ENCODE results near the gene LPP.

- TF ChIP-seq POLR2AphosphoS5 (IDR thresholded peaks at IDR 0.05; ENCODE audit: low read depth, low read length) (no peak), POLR2A (IDR thresholded peaks at IDR 0.05; ENCODE audit: low read depth, low read length) (no peak)
Observed at GRCh38 chr3:188602111-188602510, 448.2 kb downstream of the LPP start.

All from GM12891 (cell line).